Esophagus squamous epithelium (tissue), 4 donors: ENCODE results near the gene KRTAP5-11.
"Not testable (repeated sequence)": the region's sequence is repeated elsewhere in the genome, so short reads cannot be mapped to it uniquely, and the experiment has no call there.

ENCODE experiments used
- POLR2A ChIP-seq, 4 donors: fragments of 450-650 bp; IDR thresholded peaks; one replicate each; pipeline ENCODE4 v1.6.1; 2017; ENCODE audit warnings: antibody characterized with exemption in 4 of 4, mild to moderate bottlenecking in 4 of 4, moderate library complexity in 3 of 4
- TF ChIP-seq, protein P1 (sequence below), 6 experiments: fragments of 450-650 bp in 4 of 6; fragments of 200-600 bp in 2 of 6; sonication (generic) in 2 of 6; IDR thresholded peaks; one replicate each; pipeline ENCODE4 v1.5.1; 2016 to 2019; ENCODE audit warnings: antibody characterized with exemption in 6 of 6, mild to moderate bottlenecking in 4 of 6, moderate library complexity in 4 of 6

DNA sequence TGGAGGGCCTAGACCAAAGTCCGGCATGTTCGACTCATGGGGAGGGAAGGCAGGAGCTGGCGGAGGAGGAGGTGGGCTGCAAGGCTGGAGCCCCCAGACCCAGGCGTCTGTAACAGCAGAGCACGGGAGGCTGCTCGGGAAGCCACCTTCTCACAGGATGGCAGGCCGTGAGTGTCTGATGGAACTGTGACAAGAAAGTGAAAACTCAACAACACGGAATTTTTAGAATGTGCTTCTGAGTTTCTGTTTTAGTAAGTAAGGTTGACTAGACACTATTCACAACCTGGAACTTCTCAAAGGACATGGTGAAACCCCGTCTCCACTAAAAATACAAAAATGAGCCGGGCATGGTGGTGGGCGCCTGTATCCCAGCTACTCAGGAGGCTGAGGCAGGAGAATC, 42.7 kb downstream of the KRTAP5-11 start:
- TF ChIP-seq, protein P1, sequence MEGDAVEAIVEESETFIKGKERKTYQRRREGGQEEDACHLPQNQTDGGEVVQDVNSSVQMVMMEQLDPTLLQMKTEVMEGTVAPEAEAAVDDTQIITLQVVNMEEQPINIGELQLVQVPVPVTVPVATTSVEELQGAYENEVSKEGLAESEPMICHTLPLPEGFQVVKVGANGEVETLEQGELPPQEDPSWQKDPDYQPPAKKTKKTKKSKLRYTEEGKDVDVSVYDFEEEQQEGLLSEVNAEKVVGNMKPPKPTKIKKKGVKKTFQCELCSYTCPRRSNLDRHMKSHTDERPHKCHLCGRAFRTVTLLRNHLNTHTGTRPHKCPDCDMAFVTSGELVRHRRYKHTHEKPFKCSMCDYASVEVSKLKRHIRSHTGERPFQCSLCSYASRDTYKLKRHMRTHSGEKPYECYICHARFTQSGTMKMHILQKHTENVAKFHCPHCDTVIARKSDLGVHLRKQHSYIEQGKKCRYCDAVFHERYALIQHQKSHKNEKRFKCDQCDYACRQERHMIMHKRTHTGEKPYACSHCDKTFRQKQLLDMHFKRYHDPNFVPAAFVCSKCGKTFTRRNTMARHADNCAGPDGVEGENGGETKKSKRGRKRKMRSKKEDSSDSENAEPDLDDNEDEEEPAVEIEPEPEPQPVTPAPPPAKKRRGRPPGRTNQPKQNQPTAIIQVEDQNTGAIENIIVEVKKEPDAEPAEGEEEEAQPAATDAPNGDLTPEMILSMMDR (IDR thresholded peaks at IDR 0.05), result not testable (repeated sequence)
- TF ChIP-seq POLR2A (IDR thresholded peaks at IDR 0.05), result not testable (repeated sequence)
